H1 (cell line): Measurements from ENCODE around the gene RMRP. TPM values are rescaled to one million over a fixed set of nuclear protein-coding genes. Genes with fewer than 3 reads are reported as not detected.

Source experiments
- CTCF ChIA-PET: fragments of 300-600 bp; sonication (Branson Sonifier 250); formaldehyde crosslinking; loops from one replicate; lab custom pipeline; 2021; ENCODE audit not compliant: partially characterized antibody; lab: Charles Lee
- POLR2A ChIA-PET: fragments of 300-600 bp; sonication (Branson Sonifier 250); formaldehyde crosslinking; loops from one replicate; lab custom pipeline; 2021; ENCODE audit warnings: inconsistent platforms; ENCODE audit not compliant: partially characterized antibody; lab: Charles Lee
- DNase-seq, 2 experiments: peaks; one replicate each; pipeline versions ENCODE4 v3.0.0 to v3.0.0-alpha.2; 2010 to 2022; ENCODE audit warnings: low spot score in 2 of 2, low read depth in 1 of 2, mixed read lengths in 1 of 2
- FAIRE-seq: peaks from 2 replicates; lab custom pipeline; 2011; peaks lifted over from hg19 to GRCh38; lab: Jason Lieb, UNC
- H2AFZ ChIP-seq: 2 replicates; pipeline ENCODE4 v1.8.1; 2012; ENCODE audit warnings: low read length, inconsistent platforms
- H2AK5ac ChIP-seq: 2 replicates; pipeline ENCODE4 v1.6.1; 2013; ENCODE audit warnings: low read depth, low read length
- H2BK120ac ChIP-seq: replicated peaks from 2 replicates; pipeline ENCODE3; 2013; ENCODE audit warnings: low read depth, low read length, inconsistent platforms
- H2BK12ac ChIP-seq: 2 replicates; pipeline ENCODE4 v1.6.1; 2013; ENCODE audit warnings: low read depth, low read length
- H2BK15ac ChIP-seq: 2 replicates; pipeline ENCODE4 v1.6.1; 2013; ENCODE audit warnings: low read length
- H2BK20ac ChIP-seq: 2 replicates; pipeline ENCODE4 v1.6.1; 2013; ENCODE audit warnings: low read length
- H2BK5ac ChIP-seq: 2 replicates; pipeline ENCODE4 v1.6.1; 2013; ENCODE audit warnings: low read depth, low read length
- H3K14ac ChIP-seq: 2 replicates; pipeline ENCODE4 v1.6.1; 2013; ENCODE audit warnings: inconsistent platforms; ENCODE audit not compliant: insufficient read length
- H3K18ac ChIP-seq: 2 replicates; pipeline ENCODE4 v1.6.1; 2013; ENCODE audit warnings: low read length; ENCODE audit errors: extremely low read depth
- H3K23ac ChIP-seq: 2 replicates; pipeline ENCODE4 v1.6.1; 2013; ENCODE audit warnings: inconsistent platforms; ENCODE audit not compliant: insufficient read length
- H3K23me2 ChIP-seq: 2 replicates; pipeline ENCODE4 v1.6.1; 2013; ENCODE audit warnings: low read depth, low read length
- H3K27ac ChIP-seq: 2 replicates; pipeline ENCODE4 v1.6.1; 2011; ENCODE audit warnings: low read depth, low read length, inconsistent platforms
- H3K27me3 ChIP-seq, 4 experiments: replicated peaks in 1 of 4; 1 replicate in 1 of 4; 2 replicates in 3 of 4; pipeline versions ENCODE4 v1.6.1 to v1.8.1; 2011 to 2013; ENCODE audit warnings: low read length in 3 of 4, mild to moderate bottlenecking in 3 of 4, inconsistent platforms in 2 of 4, mixed read lengths in 2 of 4, moderate library complexity in 1 of 4; ENCODE audit not compliant: control insufficient read depth in 3 of 4, insufficient read depth in 3 of 4; ENCODE audit errors: extremely low read depth in 1 of 4
- H3K36me3 ChIP-seq, 4 experiments: 2 replicates each; pipeline versions ENCODE4 v1.6.1 to v1.8.1; 2011 to 2013; ENCODE audit warnings: mild to moderate bottlenecking in 4 of 4, low read length in 3 of 4, moderate library complexity in 2 of 4, control low read depth in 1 of 4, inconsistent platforms in 1 of 4; ENCODE audit not compliant: insufficient read depth in 4 of 4, control insufficient read depth in 2 of 4
- H3K4ac ChIP-seq: replicated peaks from 2 replicates; pipeline ENCODE3; 2013; ENCODE audit warnings: low read length, low read depth, mixed read lengths, inconsistent platforms; ENCODE audit not compliant: insufficient read length
- H3K4me1 ChIP-seq, 4 experiments: replicated peaks in 1 of 4; 1 replicate in 1 of 4; 2 replicates in 3 of 4; pipeline versions ENCODE4 v1.6.1 to v1.8.1; 2011 to 2013; ENCODE audit warnings: low read length in 3 of 4, inconsistent platforms in 2 of 4, mixed read lengths in 1 of 4; ENCODE audit not compliant: insufficient read depth in 4 of 4, control insufficient read depth in 3 of 4
- H3K4me2 ChIP-seq, 2 experiments: 2 replicates each; pipeline versions ENCODE4 v1.6.1 to v1.8.1; 2011 to 2013; ENCODE audit warnings: low read depth in 2 of 2, low read length in 2 of 2, control low read depth in 1 of 2, inconsistent platforms in 1 of 2, mild to moderate bottlenecking in 1 of 2; ENCODE audit not compliant: insufficient read depth in 1 of 2
- H3K4me3 ChIP-seq, 4 experiments: fragments of 200-600, 300-600 bp in 1 of 4; sonication (generic), shearing (Covaris generic), sonication (Bioruptor Twin) in 1 of 4; 2 replicates each; pipeline versions ENCODE4 v1.5.1 to v1.8.1; 2011 to 2016; ENCODE audit warnings: low read length in 4 of 4, low read depth in 3 of 4, control low read depth in 2 of 4, inconsistent platforms in 2 of 4, mild to moderate bottlenecking in 2 of 4, mixed read lengths in 1 of 4, moderate library complexity in 1 of 4; ENCODE audit not compliant: insufficient read depth in 2 of 4; ENCODE audit errors: extremely low read depth in 1 of 4
- H3K56ac ChIP-seq: replicated peaks from 2 replicates; pipeline ENCODE3; 2013; ENCODE audit warnings: low read depth, mild to moderate bottlenecking, mixed read lengths, low read length, inconsistent platforms; ENCODE audit not compliant: insufficient read length
- H3K79me1 ChIP-seq: 2 replicates; pipeline ENCODE4 v1.6.1; 2013; ENCODE audit warnings: low read depth, low read length, control low read depth
- H3K79me2 ChIP-seq, 2 experiments: 2 replicates each; pipeline versions ENCODE4 v1.6.1 to v1.8.1; 2012 to 2013; ENCODE audit warnings: low read length in 2 of 2, mild to moderate bottlenecking in 2 of 2, inconsistent platforms in 1 of 2; ENCODE audit not compliant: insufficient read depth in 2 of 2, control insufficient read depth in 1 of 2
- H3K9ac ChIP-seq, 4 experiments: replicated peaks in 1 of 4; 1 replicate in 1 of 4; 2 replicates in 3 of 4; pipeline versions ENCODE4 v1.6.1 to v1.8.1; 2011 to 2013; ENCODE audit warnings: low read depth in 3 of 4, low read length in 3 of 4, control low read depth in 2 of 4, mild to moderate bottlenecking in 2 of 4, moderate library complexity in 2 of 4, inconsistent platforms in 1 of 4; ENCODE audit errors: extremely low read depth in 1 of 4
- H3K9me3 ChIP-seq, 2 experiments: 2 replicates each; pipeline versions ENCODE4 v1.6.1 to v1.8.1; 2012 to 2013; ENCODE audit warnings: mild to moderate bottlenecking in 2 of 2, moderate library complexity in 2 of 2, control low read depth in 1 of 2, inconsistent platforms in 1 of 2, low read depth in 1 of 2, low read length in 1 of 2, mixed read lengths in 1 of 2; ENCODE audit not compliant: insufficient read depth in 2 of 2
- H4K20me1 ChIP-seq, 2 experiments: replicated peaks in 1 of 2; 2 replicates each; pipeline versions ENCODE3 to v1.8.1; 2011 to 2013; ENCODE audit warnings: inconsistent platforms in 2 of 2, low read length in 2 of 2, mild to moderate bottlenecking in 1 of 2; ENCODE audit not compliant: insufficient read depth in 2 of 2, control insufficient read depth in 1 of 2
- H4K5ac ChIP-seq: 2 replicates; pipeline ENCODE4 v1.6.1; 2013; ENCODE audit warnings: low read length, low read depth, mixed read lengths, inconsistent platforms; ENCODE audit not compliant: insufficient read length
- H4K8ac ChIP-seq: 2 replicates; pipeline ENCODE4 v1.8.0; 2013; ENCODE audit warnings: mild to moderate bottlenecking, moderate library complexity, low read length, inconsistent platforms; ENCODE audit not compliant: insufficient read depth; ENCODE audit errors: extremely low read depth
- H4K91ac ChIP-seq: replicated peaks from 2 replicates; pipeline ENCODE3; 2013; ENCODE audit warnings: low read length, mixed read lengths, inconsistent platforms; ENCODE audit not compliant: insufficient read length
- WGBS, 2 experiments: shearing (Covaris generic) in 1 of 2; methylation state at CpG; one replicate each; pipeline versions ENCODE4 v1.1.6 to v1.1.7; 2013 to 2015; ENCODE audit warnings: low lambda C conversion rate in 2 of 2, mixed read lengths in 2 of 2, inconsistent platforms in 1 of 2, low coverage in 1 of 2, missing lambda C conversion rate in 1 of 2; ENCODE audit not compliant: insufficient replicate concordance in 2 of 2, insufficient coverage in 1 of 2, insufficient read length in 1 of 2; ENCODE audit errors: extremely low coverage in 1 of 2, missing lambda C conversion rate in 1 of 2; 5-methylcytosine and 5-hydroxymethylcytosine counted together
- polyA plus RNA-seq, 7 experiments: library from polyadenylated mRNA; depleted of rRNA in 3 of 7; stranded (reverse) in 5 of 7; unstranded in 2 of 7; fragments of >200 nt in 5 of 7; fragments of 200-250 nt in 2 of 7; gene quantifications; 1 replicate in 5 of 7; 2 replicates in 1 of 7; 4 replicates in 1 of 7; pipeline versions ENCODE4 v1.2.1 to v1.2.3, GENCODE V29; 2011 to 2013; ENCODE audit warnings: missing spikeins in 2 of 7, mixed read lengths in 2 of 7
- total RNA-seq: library from RNA; stranded (reverse); fragmentation: NEBNext Ultra II Directional; extraction: Animal tissue kit (Norgen Biotek cat#: 25700); gene quantifications from 2 replicates; pipeline ENCODE4 v1.2.1, GENCODE V29; 2021

The RMRP gene
- total and polyA plus RNA-seq, 2 of the 8 experiments (the other 6 are each of a cell fraction or from before 2014, with no cell fraction given): 169 to 14,987 TPM

GRCh38 chr9:35665471-35665818, 7.6 kb upstream of the RMRP start:
- Histone ChIP-seq H3K27ac (no peak overlapping the region), H3K4me3 (peak overlapping the region; percentile 5 to 78 (median 29); a peak in 6 of 8 replicates), H3K9me3 (no peaks in the 10 kb centered on the region), H2BK120ac (no peak overlapping the region), H4K5ac (no peak overlapping the region), H2BK12ac (no peak overlapping the region; the same call in 1 of the 2 replicates), H2BK15ac (no peak overlapping the region), H3K4me2 (peak overlapping the region; percentile 57 to 74), H2BK20ac (no peak overlapping the region), H4K91ac (no peak overlapping the region), H3K79me1 (peaks cover 2% of the 10 kb centered on the region; the same call in 1 of the 2 replicates), H3K79me2 (no peaks in the 10 kb centered on the region; a peak in 1 of 4 replicates), H3K23ac (no peak overlapping the region), H2BK5ac (no peak overlapping the region), H2AFZ (peak overlapping the region; percentile 68; the same call in 1 of the 2 replicates), H3K27me3 (no peaks in the 10 kb centered on the region), H4K20me1 (peaks cover 0 to 2% of the 10 kb centered on the region in 2 experiments), H3K36me3 (peaks cover 6 to 28% (median 13%) of the 10 kb centered on the region in 4 experiments), H3K56ac (no peak overlapping the region), H3K4ac (no peak overlapping the region), H3K23me2 (peaks cover 4% of the 10 kb centered on the region; the same call in 1 of the 2 replicates), H2AK5ac (no peak overlapping the region), H4K8ac (no peak overlapping the region), H3K18ac (0 out of 2 replicates have a peak overlapping the region, but pooled peaks have one; percentile 32), H3K14ac (no peak overlapping the region), H3K9ac (no peak overlapping the region), H3K4me1 (peaks cover 0 to 5% (median 1%) of the 10 kb centered on the region in 4 experiments; a peak in 5 of 7 replicates)
- DNase-seq: no peak
- WGBS, 2 experiments: 43% methylated on average over 5 of the region's 5 CpGs; no CpG with 5 or more reads in 1 of the 2 experiments
- ChIA-PET CTCF (interaction anchor here (0.7 to 15.9 kb wide), 11 partner anchors 8 to 64 kb away, joined by 3 to 347 read pairs (median 7); partner anchors contain the start of genes CCDC107, CREB3, RMRP and SIT1), POLR2A (interaction anchor here (0.7 to 6.6 kb wide), 14 partner anchors 8 to 149 kb away, joined by 3 to 65 read pairs (median 4); partner anchors contain the start of genes CA9, CREB3, GBA2 and RGP1)
- FAIRE-seq: no peak
